SK-N-SH (cell line): ENCODE results near the gene STIM2.

Experiments
- CTCF ChIP-seq: fragments of 200-600 bp; sonication (generic); IDR thresholded peaks from 2 replicates; pipeline ENCODE4 v1.6.1; 2017; ENCODE audit warnings: antibody characterized with exemption, mild to moderate bottlenecking, moderate library complexity
- GATA2 ChIP-seq: sonication (generic); formaldehyde crosslinking; IDR thresholded peaks from 2 replicates; pipeline ENCODE4 v1.5.0; 2020; ENCODE audit warnings: mild to moderate bottlenecking, missing genetic modification reagents
- USF2 ChIP-seq: fragments of 150-350 bp; IDR thresholded peaks from 2 replicates; pipeline ENCODE4 v1.6.1; 2017; ENCODE audit warnings: antibody characterized with exemption, low read length, low read depth, borderline replicate concordance
- YY1 ChIP-seq: IDR thresholded peaks from 2 replicates; pipeline ENCODE4 v1.4.0; 2012; ENCODE audit warnings: low read depth, mild to moderate bottlenecking

- TF ChIP-seq USF2, result no peak
- no peak for TF ChIP-seq CTCF
- no peak for TF ChIP-seq GATA2 (CRISPR knock-in tag)
- TF ChIP-seq YY1, result no peak
Observed at GRCh38 chr4:26840786-26841185, 19.9 kb upstream of the STIM2 start.
